HG03520 (cell line): ENCODE results near the gene RBM45.

ENCODE experiments used
- ATAC-seq: cut with Tn5 transposase; IDR thresholded peaks from one replicate; pipeline ENCODE4 v1.9.1; 2021; ENCODE audit warnings: mild to moderate bottlenecking, moderate library complexity; ENCODE audit not compliant: unreplicated experiment

RBM45 gene

DNA sequence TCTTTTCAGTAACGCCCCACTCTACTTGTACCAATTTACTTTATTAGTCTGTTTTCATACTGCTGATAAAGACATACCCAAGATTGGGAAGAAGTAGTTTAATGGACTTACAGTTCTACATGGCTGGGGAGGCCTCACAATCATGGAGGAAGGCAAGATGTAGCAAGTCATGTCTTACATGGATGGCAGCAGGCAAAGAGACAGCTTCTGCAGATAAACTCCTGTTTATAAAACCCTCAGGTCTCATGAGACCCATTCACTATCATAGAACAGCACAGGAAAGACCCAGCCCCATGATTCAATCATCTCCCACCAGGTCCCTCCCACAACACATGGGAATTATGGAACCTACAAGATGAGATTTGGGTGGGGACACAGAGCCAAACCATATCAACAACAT, 43.3 kb downstream of the RBM45 start:
- no peak for ATAC-seq

DNA sequence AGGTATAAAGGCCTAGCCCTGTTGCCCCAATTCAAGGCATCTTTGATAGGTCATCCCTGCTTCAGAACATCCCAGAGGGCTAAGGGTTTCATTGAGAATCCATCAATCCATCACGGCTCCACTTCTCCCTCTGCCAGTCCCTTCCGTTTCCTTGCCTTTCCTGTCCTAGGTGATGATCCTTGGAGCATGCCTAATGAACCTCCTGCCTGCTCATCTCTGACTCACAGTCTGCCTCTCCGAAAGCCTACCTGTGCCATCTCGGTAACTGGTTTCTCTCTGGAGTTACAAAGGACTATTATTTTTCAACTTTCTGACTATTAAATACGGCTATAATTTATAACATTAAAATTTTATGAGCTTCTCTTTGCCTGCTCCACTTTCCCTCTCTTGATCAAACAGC, 45.3 kb downstream of the RBM45 start:
- ATAC-seq, result no peak

DNA sequence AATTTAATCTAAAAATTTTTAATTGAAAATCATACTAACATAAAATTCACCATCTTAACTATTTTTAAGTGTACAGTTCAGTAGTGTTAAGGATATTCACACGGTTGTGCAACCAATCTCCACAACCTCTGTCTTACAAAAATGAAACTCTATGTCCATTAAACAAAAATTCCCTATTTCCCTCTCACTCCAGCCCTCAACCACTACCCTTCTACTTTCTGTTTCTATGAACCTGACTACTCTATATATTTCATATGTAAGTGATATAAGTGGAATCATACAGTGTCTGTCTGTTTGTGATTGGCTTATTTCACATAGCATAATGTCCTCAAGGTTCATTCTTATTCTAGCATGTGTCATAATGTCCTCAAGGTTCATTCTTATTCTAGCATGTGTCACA, 47.7 kb downstream of the RBM45 start:
- no peak for ATAC-seq

DNA sequence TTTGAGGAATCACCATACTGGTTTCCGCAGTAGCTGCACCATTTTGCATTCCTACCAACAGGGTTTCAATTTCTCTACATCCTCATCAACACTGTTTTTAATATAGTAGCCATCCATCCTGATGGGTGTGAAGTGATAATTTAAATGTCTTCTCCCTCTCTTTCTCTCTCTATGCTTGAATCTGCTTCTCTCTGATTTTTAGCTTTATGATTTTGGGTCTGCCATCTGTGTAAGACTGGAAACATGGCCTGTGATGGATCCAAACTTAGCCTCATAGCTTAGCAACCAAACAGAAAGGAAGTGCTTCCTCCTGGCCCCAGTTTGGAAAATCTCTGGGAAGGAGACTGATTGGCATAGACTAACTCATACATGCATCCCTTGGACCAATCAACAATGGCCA, 48.4 kb downstream of the RBM45 start:
- ATAC-seq, result no peak

DNA sequence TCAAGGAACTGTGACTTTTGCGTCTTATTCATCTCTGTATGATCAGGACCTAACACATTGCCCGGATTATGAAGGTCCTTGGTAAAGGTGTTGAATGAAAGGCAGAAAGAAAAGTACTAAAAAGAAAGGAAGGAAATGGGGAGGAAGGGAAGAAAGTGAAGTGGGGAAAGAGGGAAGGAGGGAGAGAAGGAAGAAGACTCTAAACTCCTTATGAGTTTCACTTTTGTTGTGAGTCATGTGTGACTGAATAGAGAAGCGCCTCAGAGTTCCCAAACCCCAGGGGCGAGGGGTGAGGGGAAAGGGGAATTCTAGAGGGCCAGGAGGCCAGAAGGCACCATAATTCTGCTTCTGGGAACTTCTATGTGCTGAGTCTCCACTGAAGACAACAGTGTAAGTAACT, 51.2 kb downstream of the RBM45 start:
- no peak for ATAC-seq

DNA sequence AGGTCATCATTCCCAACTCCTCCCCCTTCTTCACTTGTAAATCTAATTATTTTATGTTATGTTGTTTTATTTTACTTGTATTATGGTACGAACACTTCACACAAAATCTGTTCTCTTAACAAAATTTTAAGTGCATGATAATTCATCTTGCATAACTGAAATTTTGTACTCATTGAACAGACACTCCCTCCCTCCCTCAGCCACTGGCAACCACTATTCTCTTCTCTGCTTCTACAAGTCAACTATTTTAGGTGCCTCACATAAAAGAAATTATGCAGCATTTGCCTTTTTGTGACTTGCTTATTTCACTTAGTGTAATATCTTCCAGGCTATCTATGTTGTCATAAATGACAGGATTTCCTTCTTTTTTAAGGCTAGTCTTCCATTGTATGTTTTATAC, 51.7 kb downstream of the RBM45 start:
- ATAC-seq, result no peak

DNA sequence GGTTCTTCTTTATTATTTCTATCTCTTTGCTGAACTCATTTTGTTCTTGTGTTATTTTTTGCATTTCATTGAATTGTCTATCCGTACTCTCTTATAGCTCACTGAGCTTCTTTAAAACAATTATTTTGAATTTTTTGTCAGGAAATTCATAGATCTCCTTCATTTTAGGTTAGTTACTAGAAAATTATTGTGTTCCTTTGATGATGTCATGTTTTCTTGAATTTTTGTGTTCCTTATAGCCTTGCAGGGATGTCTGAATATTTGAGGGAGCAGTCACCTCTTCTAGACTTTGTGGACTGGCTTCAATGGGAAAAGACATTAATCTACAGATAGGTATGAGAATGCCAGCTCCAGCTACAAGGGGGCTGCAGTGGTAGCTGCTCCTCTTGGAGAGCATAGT, 61.4 kb downstream of the RBM45 start:
- ATAC-seq, result no peak

DNA sequence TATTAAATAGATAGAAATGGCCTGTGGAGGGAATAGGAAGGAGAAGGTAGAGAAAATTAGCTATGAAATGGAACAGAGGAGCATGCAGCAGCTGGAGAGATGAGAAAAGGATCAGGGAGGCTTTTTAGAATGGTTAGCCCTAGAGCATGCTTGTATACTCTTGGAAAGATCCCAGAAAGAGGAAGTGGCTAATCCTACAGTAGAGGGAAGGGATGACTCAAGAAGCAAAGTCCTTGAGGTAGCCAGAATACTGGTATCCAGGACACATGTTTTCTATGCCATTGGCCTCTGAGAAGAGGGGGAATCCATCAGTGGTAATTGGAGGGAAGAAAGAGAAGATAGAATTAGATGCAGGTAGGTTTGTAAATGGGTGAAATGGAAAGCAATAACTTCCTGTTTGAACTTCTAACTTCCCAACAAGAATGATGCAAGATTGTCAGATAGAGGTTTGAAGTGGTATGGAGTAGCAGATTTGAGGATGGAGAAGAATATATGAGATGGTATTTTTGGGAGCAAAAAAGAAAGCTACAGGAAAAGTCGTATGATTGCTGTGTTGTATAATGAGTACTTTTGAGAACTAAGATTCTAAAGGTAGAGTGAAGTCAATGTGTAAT, 64.9 kb downstream of the RBM45 start:
- no peak for ATAC-seq
